HepG2 (cell line): Measurements from ENCODE around the gene FAM114A1. TPM values are rescaled to one million over a fixed set of nuclear protein-coding genes. Genes with fewer than 3 reads are reported as not detected.

Experiments used
- ATAC-seq: fragments of 200-7000 bp; cut with Tn5 transposase; 3 replicates; pipeline ENCODE4 v1.9.1; 2020; ENCODE audit warnings: mild to moderate bottlenecking, moderate library complexity
- BruUV-seq: library from RNA; stranded (reverse); fragments of 400-500 nt; replicated peaks from 2 replicates; lab custom pipeline; 2021; lab: Mats Ljungman, UMichigan
- CTCF ChIA-PET: fragments of 300-600 bp; formaldehyde crosslinking; extraction: SDS; loops from one replicate; lab custom pipeline; 2021; ENCODE audit warnings: low total read pairs, inconsistent platforms, low intra/inter-chr PET ratio; lab: Yijun Ruan, JAX
- POLR2A ChIA-PET: fragments of 350-600 bp; sonication (Branson Sonifier 250); formaldehyde crosslinking; loops from one replicate; lab custom pipeline; 2020; ENCODE audit warnings: antibody characterized with exemption, inconsistent platforms; lab: Yijun Ruan, JAX
- DNase-seq: peaks from one replicate; pipeline ENCODE4 v3.0.0-alpha.2; 2015; ENCODE audit warnings: low spot score
- FAIRE-seq: peaks from 3 replicates; lab custom pipeline; 2011; peaks lifted over from hg19 to GRCh38; lab: Jason Lieb, UNC
- H2AFZ ChIP-seq: one replicate; pipeline ENCODE4 v1.6.1; 2011; ENCODE audit warnings: low read length, inconsistent platforms
- H3K27ac ChIP-seq: fragments of 300-600 bp; 3 replicates; pipeline ENCODE4 v1.8.0; 2011; ENCODE audit warnings: mixed run types, mild to moderate bottlenecking, mixed read lengths, low read length, inconsistent platforms; ENCODE audit not compliant: insufficient read depth; ENCODE audit errors: extremely low read length
- H3K27me3 ChIP-seq, 2 experiments: fragments of 200-600 bp in 1 of 2; 2 replicates in 1 of 2; 3 replicates in 1 of 2; pipeline versions ENCODE4 v1.6.0 to v1.8.0; 2011; ENCODE audit warnings: low read length in 2 of 2, mild to moderate bottlenecking in 2 of 2, moderate library complexity in 2 of 2, inconsistent platforms in 1 of 2; ENCODE audit not compliant: insufficient read depth in 2 of 2, control insufficient read depth in 1 of 2
- H3K36me3 ChIP-seq, 2 experiments: fragments of 200-600 bp in 1 of 2; replicated peaks in 1 of 2; 2 replicates in 1 of 2; 3 replicates in 1 of 2; pipeline versions ENCODE4 v1.5.1 to v1.8.0; 2011; ENCODE audit warnings: low read length in 2 of 2, inconsistent platforms in 1 of 2; ENCODE audit not compliant: insufficient read depth in 2 of 2, control insufficient read depth in 1 of 2
- H3K4me1 ChIP-seq: 2 replicates; pipeline ENCODE4 v1.5.1; 2012; ENCODE audit warnings: low read length, inconsistent platforms; ENCODE audit not compliant: insufficient read depth
- H3K4me2 ChIP-seq: 2 replicates; pipeline ENCODE4 v1.6.0; 2011; ENCODE audit warnings: low read depth, low read length, inconsistent platforms
- H3K4me3 ChIP-seq, 3 experiments: fragments of 200-600 bp in 1 of 3; sonication (generic), shearing (Covaris generic) in 1 of 3; replicated peaks in 1 of 3; 2 replicates each; pipeline ENCODE4 v1.5.1; 2011 to 2016; ENCODE audit warnings: low read length in 3 of 3, inconsistent platforms in 2 of 3, low read depth in 2 of 3, mild to moderate bottlenecking in 2 of 3, control low read depth in 1 of 3, mixed read lengths in 1 of 3; ENCODE audit not compliant: insufficient read depth in 1 of 3
- H3K79me2 ChIP-seq: one replicate; pipeline ENCODE4 v1.6.1; 2011; ENCODE audit warnings: low read length, inconsistent platforms; ENCODE audit not compliant: insufficient read depth
- H3K9ac ChIP-seq: 2 replicates; pipeline ENCODE4 v1.6.0; 2011; ENCODE audit warnings: mild to moderate bottlenecking, low read depth, low read length, inconsistent platforms; ENCODE audit not compliant: insufficient read depth
- H3K9me3 ChIP-seq: 2 replicates; pipeline ENCODE4 v1.5.1; 2012; ENCODE audit warnings: mild to moderate bottlenecking, low read length
- H4K20me1 ChIP-seq: 2 replicates; pipeline ENCODE4 v1.6.0; 2011; ENCODE audit warnings: inconsistent platforms, mild to moderate bottlenecking, low read length, moderate library complexity; ENCODE audit not compliant: insufficient read depth
- AFF4 ChIP-seq: sonication (generic); formaldehyde crosslinking; IDR thresholded peaks from 2 replicates; pipeline ENCODE4 v1.4.0; 2020; ENCODE audit warnings: missing genetic modification reagents
- FOXA3 ChIP-seq: IDR thresholded peaks from 2 replicates; pipeline ENCODE4 v1.6.1; 2016; ENCODE audit warnings: missing genetic modification reagents, missing compliant biosample characterization
- HMGXB4 ChIP-seq, 2 experiments: sonication (generic) in 1 of 2; formaldehyde crosslinking in 1 of 2; IDR thresholded peaks; 2 replicates each; pipeline versions ENCODE4 v1.4.0 to v1.6.1; 2018 to 2020; ENCODE audit warnings: missing genetic modification reagents in 2 of 2, borderline replicate concordance in 1 of 2, low read depth in 1 of 2, mild to moderate bottlenecking in 1 of 2, missing biosample characterization in 1 of 2
- JUNB ChIP-seq: sonication (generic); formaldehyde crosslinking; IDR thresholded peaks from 2 replicates; pipeline ENCODE4 v1.8.0; 2022; ENCODE audit warnings: missing genetic modification reagents, mild to moderate bottlenecking, borderline replicate concordance
- KLF12 ChIP-seq: sonication (generic); formaldehyde crosslinking; IDR thresholded peaks from 2 replicates; pipeline ENCODE4 v1.4.0; 2020; ENCODE audit warnings: missing genetic modification reagents, borderline replicate concordance
- KLF13 ChIP-seq: sonication (generic); formaldehyde crosslinking; IDR thresholded peaks from 2 replicates; pipeline ENCODE4 v1.4.0; 2020; ENCODE audit warnings: mild to moderate bottlenecking, missing genetic modification reagents
- KLF6 ChIP-seq: IDR thresholded peaks from 2 replicates; pipeline ENCODE4 v1.8.0; 2016; ENCODE audit warnings: missing biosample characterization, missing genetic modification reagents
- MYNN ChIP-seq: sonication (generic); formaldehyde crosslinking; IDR thresholded peaks from 2 replicates; pipeline ENCODE4 v1.4.0; 2020; ENCODE audit warnings: mild to moderate bottlenecking, low read depth, missing genetic modification reagents
- PHB2 ChIP-seq: fragments of 450-650 bp; IDR thresholded peaks from 2 replicates; pipeline ENCODE4 v1.6.1; 2018; ENCODE audit not compliant: partially characterized antibody
- SALL2 ChIP-seq: sonication (generic); formaldehyde crosslinking; IDR thresholded peaks from 2 replicates; pipeline ENCODE4 v1.8.1; 2023; ENCODE audit warnings: mild to moderate bottlenecking, missing genetic modification reagents, inconsistent platforms
- SIN3A ChIP-seq: IDR thresholded peaks from 2 replicates; pipeline ENCODE4 v1.6.1; 2011; ENCODE audit warnings: low read depth, mild to moderate bottlenecking, control low read depth, low read length, borderline replicate concordance
- ZBTB7B ChIP-seq: sonication (generic); formaldehyde crosslinking; IDR thresholded peaks from 2 replicates; pipeline ENCODE4 v1.4.0; 2020; ENCODE audit warnings: missing genetic modification reagents
- ZNF10 ChIP-seq: sonication (generic); formaldehyde crosslinking; IDR thresholded peaks from 2 replicates; pipeline ENCODE4 v1.4.0; 2020; ENCODE audit warnings: mild to moderate bottlenecking, low read depth, missing genetic modification reagents, borderline replicate concordance
- ZNF224 ChIP-seq: sonication (generic); formaldehyde crosslinking; IDR thresholded peaks from 2 replicates; pipeline ENCODE4 v1.5.0; 2020; ENCODE audit warnings: mild to moderate bottlenecking, missing genetic modification reagents
- ZNF30 ChIP-seq: sonication (generic); formaldehyde crosslinking; IDR thresholded peaks from 2 replicates; pipeline ENCODE4 v1.5.0; 2020; ENCODE audit warnings: mild to moderate bottlenecking, missing genetic modification reagents
- ZSCAN21 ChIP-seq: sonication (generic); formaldehyde crosslinking; IDR thresholded peaks from 2 replicates; pipeline ENCODE4 v1.8.0; 2022; ENCODE audit warnings: mild to moderate bottlenecking, missing genetic modification reagents, moderate library complexity, borderline replicate concordance
- WGBS: methylation state at CpG from one replicate; pipeline ENCODE4 v1.1.6; 2017; ENCODE audit warnings: low lambda C conversion rate; 5-methylcytosine and 5-hydroxymethylcytosine counted together
- in situ Hi-C: cut with HindIII; loops from 2 replicates; pipeline ENCODE4 v1.10.0; 2017; ENCODE audit warnings: low pct_unique_long_range_greater_than_20kb; ENCODE audit not compliant: extremely low pct_ligation_motif_present
- intact Hi-C: fragments of 100-400 bp; cut with micrococcal nuclease; formaldehyde crosslinking; loops from one replicate; pipeline ENCODE4 v1.10.0; 2022; ENCODE audit not compliant: unreplicated experiment
- polyA plus RNA-seq, 8 experiments: library from polyadenylated mRNA; depleted of rRNA in 3 of 8; stranded (reverse) in 7 of 8; unstranded in 1 of 8; fragments of >200 nt; fragmentation: Illumina TruSeq in 4 of 8; extraction: Trizol in 4 of 8; gene quantifications; 2 replicates each; pipeline versions ENCODE4 v1.2.1 to v1.2.3, GENCODE V29; 2011 to 2016; ENCODE audit warnings: low read depth in 4 of 8, missing spikeins in 1 of 8, mixed read lengths in 1 of 8; ENCODE audit not compliant: insufficient read depth in 1 of 8
- total RNA-seq, 5 experiments: library from RNA; depleted of rRNA; stranded (reverse); fragments of >200 nt; fragmentation: Illumina TruSeq; extraction: Trizol; gene quantifications; 2 replicates each; pipeline ENCODE4 v1.2.3, GENCODE V29; 2016; ENCODE audit warnings: low read depth in 1 of 5

FAM114A1 gene
- total and polyA plus RNA-seq, 2 of the 13 experiments (the other 11 are each of a cell fraction or from before 2014, with no cell fraction given): 61.0 to 76.9 TPM

- no peak for TF ChIP-seq AFF4 (CRISPR knock-in tag)
Measured at GRCh38 chr4:38925492-38926413, 58.1 kb downstream of the FAM114A1 start (continued).

DNA sequence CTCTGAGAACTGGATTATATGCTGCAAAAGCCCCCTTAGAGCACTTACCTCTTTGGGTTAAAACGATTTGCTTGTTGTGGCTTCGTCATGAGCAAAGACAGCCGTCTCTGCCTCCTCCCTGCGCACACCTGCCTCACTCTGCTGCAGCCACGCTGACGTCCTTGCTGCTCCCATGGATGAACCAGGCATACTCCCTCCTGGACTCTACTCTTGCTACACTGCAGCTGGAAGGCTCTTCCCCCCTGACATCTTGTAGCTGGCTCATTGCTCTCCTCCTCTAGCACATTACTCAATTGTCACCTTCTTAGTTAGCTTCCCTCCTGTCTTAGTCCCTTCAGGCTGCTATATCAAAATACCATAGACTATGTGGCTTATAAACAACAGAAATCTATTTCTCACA is 59.3 kb downstream of the FAM114A1 start:
- Histone ChIP-seq H3K79me2 (no peaks in the 10 kb centered on the region), H3K4me2 (no peak overlapping the region), H3K27ac (no peak overlapping the region), H3K4me1 (peaks cover 15% of the 10 kb centered on the region), H3K9ac (no peak overlapping the region), H2AFZ (no peak overlapping the region), H3K36me3 (peaks cover 32 to 70% of the 10 kb centered on the region in 2 experiments), H3K27me3 (no peaks in the 10 kb centered on the region), H4K20me1 (no peaks in the 10 kb centered on the region), H3K9me3 (no peaks in the 10 kb centered on the region), H3K4me3 (no peak overlapping the region)
- intact Hi-C loops (no loop called here), in situ Hi-C loops (no loop called here)
- POLR2A ChIA-PET: no interaction called here
- no peak for FAIRE-seq
- no peak for ATAC-seq
- 96% methylated on average over 6 of the region's 6 CpGs for WGBS
- CTCF ChIA-PET: no interaction called here
- no peak for DNase-seq
- BruUV-seq: no TSS peak
- TF ChIP-seq KLF13: no peak
- TF ChIP-seq SALL2 (CRISPR knock-in tag): no peak
- TF ChIP-seq ZNF30: no peak
- TF ChIP-seq MYNN (CRISPR knock-in tag): no peak
- TF ChIP-seq ZNF224 (CRISPR knock-in tag): no peak
- no peak for TF ChIP-seq SIN3A
- TF ChIP-seq HMGXB4 (CRISPR knock-in tag; IDR thresholded peaks at IDR 0.05; ENCODE audit: borderline replicate concordance in 1 of 2, low read depth in 1 of 2): no peak
- no peak for TF ChIP-seq ZNF10 (CRISPR knock-in tag)
- TF ChIP-seq PHB2: no peak
- TF ChIP-seq FOXA3 (CRISPR knock-in tag): no peak
- no peak for TF ChIP-seq JUNB
- no peak for TF ChIP-seq KLF12 (CRISPR knock-in tag)
- no peak for TF ChIP-seq KLF6 (CRISPR knock-in tag)
- TF ChIP-seq ZBTB7B (CRISPR knock-in tag): no peak
- no peak for TF ChIP-seq ZSCAN21 (CRISPR knock-in tag)
